Stimulated activated CD4-positive, alpha-beta T cell treated with anti-CD3 and anti-CD28 coated beads, Interleukin-1b, Interleukin-23, amount 100 ng/mL, for 4 hours (primary cell): ENCODE measurements around the gene AHR.
"Not testable (repeated sequence)": the region's sequence is repeated elsewhere in the genome, so short reads cannot be mapped to it uniquely, and the experiment has no call there.

ENCODE experiments used
- DNase-seq, 2 donors: peaks; one replicate each; pipeline ENCODE4 v3.0.0-alpha.2; 2020; ENCODE audit warnings: low read depth in 2 of 2

The AHR gene

DNA sequence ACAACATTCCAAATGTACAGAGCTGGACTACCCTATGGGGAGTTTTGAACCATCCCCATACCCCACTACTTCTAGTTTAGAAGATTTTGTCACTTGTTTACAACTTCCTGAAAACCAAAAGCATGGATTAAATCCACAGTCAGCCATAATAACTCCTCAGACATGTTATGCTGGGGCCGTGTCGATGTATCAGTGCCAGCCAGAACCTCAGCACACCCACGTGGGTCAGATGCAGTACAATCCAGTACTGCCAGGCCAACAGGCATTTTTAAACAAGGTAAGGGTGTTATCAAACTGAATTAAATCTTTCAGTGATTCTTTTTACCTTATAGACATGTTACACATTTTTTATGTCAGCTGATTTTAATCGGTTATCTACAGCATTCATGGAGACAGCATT lies 41.5 kb downstream of the AHR start:
- DNase-seq = no peak

DNA sequence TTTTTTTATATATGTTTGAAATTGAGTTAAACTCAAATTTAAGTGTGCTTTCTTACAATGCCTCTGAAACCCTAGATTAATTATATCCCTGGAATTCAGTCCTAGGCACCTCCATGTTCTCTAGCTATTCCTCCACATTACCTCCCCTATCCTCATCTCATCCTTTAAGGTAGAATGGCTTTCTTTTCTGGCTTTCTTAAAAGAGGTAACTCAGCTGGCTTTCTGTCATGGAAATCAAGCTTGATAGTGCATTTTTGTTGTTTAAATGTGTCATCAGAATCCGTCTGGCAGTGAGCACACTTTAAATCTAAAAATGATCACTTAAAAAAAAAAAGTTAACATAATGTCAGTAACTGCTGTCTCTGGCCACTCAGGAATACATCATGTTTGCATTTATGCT lies 42.2 kb downstream of the AHR start:
- no peak for DNase-seq

DNA sequence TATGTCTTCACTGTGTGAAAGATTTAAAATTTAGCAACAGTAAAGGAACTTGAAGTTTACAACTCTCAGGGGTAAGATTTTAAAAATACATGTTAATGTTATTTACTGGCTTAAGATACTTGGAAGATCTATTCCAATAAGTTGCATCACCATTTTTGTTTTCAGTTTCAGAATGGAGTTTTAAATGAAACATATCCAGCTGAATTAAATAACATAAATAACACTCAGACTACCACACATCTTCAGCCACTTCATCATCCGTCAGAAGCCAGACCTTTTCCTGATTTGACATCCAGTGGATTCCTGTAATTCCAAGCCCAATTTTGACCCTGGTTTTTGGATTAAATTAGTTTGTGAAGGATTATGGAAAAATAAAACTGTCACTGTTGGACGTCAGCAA lies 44.3 kb downstream of the AHR start:
- no peak for DNase-seq

DNA sequence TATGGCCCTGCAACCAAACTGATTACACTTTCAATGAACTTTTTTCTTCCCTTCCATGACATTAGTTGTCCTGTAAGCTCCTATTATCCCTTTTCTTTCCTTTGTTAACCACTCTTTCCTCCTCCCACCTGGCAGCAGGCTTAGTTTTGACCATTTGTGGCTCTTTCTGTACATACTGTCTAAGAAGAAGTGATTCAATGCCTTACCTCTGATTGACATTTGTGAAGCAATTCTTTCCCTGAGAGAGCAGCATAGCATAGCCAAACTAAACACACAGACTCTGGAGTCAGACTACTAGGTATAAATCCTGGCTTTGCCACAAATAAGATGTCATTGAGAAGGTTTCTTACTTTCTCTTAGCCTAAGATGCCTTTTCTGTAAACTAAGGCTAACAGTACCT lies 48.9 kb downstream of the AHR start:
- no peak for DNase-seq

DNA sequence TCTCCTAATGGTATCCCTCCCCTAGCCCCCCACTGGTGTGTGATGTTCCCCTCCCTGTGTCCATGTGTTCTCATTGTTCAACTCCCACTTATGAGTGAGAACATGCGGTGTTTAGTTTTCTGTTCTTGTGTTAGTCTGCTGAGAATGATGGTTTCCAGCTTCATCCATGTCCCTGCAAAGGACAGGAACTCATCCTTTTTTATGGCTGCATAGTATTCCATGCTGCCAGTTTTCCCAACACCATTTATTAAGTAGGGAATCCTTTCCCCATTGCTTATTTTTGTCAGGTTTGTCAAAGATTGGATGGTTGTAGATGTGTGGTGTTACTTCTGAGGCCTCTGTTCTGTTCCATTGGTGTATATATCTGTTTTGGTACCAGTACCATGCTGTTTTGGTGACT lies 50.5 kb downstream of the AHR start:
- DNase-seq = not testable (repeated sequence)

DNA sequence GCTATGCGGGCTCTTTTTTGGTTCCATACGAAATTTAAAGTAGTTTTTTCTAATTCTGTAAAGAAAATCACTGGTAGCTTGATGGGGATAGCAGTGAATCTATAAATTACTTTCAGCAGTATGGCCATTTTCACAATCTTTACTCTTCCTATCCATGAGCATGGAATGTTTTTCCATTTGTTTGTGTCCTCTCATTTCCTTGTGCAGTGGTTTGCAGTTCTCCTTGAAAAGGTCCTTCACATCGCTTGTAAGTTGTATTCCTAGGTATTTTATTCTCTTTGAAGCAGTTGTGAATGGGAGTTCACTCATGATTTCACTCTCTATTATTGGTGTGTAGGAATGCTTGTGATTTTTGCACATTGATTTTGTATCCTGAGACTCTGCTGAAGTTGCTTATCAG lies 51.9 kb downstream of the AHR start:
- not testable (repeated sequence) for DNase-seq

DNA sequence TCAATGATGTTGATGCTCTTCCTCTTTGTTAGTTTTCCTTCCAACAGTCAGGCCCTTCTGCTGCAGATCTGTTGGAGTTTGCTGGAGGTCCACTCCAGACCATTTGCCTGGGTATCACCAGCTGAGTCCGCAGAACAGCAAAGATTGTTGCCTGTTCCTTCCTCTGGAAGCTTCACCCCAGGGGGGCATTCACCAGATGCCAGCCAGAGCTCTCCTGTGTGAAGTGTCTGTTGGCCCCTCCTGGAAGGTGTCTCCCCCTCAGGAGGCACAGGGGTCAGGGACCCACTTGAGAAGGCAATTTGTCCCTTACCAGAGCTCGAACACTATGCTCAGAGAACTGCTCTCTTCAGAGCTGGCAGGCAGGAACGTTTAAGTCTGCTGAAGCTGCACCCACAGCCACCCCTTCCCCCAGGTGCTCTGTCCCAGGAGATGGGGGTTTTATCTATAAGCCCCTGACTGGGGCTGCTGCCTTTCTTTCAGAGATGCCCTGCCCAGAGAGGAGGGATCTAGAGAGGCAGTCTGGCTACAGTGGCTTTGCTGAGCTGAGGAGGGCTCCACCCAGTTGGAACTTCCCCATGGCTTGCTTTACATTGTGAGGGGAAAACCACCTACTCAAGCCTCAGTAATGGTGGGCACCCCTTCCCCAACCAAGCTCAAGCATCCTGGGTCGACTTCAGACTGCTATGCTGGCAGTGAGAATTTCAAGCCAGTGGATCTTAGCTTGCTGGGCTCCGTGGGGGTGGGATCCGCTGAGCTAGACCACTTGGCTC lies 55.4 kb downstream of the AHR start:
- not testable (repeated sequence) for DNase-seq

DNA sequence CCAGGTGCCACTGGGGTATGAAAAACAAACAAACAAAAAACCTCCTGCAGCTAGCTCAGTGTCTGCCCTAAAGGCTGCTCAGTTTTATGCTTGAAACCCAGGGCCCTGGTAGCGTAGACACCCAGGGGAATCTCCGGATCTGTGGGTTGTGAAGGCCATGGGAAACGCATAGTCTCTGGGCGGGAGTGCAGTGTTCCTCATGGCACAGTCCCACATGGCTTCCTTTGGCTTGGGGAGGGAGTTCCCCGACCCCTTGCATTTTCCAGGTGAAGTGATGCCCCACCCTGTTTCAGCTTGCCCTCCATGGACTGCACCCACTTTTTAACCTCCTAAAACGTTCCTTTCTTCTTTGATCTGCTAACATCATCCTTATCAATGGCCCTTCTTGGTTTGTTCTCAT lies 56.0 kb downstream of the AHR start:
- no peak for DNase-seq

DNA sequence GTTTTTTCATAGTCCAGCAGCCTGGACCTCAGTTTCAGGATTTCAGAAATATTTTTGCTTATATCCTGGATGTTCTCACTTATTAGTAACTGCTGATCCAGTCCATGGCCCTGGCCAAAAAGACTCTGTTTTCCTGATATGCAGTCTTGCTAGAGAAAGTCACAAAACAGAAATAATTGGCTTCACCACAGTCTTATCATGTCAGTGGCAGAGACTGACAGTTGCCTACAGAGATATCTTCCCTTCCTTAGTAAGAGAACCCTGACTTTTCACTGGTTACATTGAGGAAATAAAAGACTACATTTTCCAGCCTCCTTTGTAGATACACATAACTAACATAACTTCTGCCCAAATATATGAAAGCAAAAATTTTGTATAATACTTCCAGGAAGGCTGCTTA lies 56.6 kb downstream of the AHR start:
- no peak for DNase-seq

DNA sequence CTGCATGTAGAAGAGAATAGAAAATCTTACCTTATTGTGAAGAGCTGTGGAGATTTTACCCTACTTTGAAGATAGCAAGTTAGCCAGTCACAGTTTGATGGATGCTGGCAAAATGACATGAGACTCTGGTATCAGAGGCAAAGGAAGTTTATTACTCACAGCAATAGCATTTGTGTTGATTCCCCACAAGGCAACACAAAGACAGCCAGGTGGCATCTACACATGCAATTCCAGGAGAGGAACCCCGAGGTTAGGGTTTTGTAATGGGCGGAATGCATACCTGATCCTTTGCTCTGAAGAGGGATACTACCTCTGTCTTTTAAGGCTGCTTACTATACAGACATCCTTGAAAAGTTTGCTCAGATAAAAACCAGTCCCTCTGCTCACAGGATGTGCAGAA lies 59.5 kb downstream of the AHR start:
- no peak for DNase-seq

DNA sequence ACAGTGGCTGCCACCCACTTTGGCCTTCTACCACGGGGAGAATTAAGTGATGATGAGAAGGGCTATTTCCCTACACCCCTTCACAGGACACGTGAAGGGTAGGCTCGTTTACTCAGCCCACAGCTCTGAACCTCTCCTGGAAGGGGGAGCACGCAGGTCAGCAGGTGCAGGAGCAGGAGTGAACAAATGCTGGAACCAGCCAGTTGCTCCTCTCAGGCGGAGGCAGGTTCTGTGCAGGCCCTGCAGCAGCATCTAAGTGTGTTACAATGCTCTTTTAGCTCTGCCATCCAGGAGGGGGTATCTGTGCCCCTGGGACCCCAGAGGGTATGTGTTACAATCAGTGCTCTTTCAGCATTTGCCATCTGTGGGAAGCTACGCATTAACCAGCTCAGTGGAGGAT lies 61.2 kb downstream of the AHR start:
- no peak for DNase-seq

DNA sequence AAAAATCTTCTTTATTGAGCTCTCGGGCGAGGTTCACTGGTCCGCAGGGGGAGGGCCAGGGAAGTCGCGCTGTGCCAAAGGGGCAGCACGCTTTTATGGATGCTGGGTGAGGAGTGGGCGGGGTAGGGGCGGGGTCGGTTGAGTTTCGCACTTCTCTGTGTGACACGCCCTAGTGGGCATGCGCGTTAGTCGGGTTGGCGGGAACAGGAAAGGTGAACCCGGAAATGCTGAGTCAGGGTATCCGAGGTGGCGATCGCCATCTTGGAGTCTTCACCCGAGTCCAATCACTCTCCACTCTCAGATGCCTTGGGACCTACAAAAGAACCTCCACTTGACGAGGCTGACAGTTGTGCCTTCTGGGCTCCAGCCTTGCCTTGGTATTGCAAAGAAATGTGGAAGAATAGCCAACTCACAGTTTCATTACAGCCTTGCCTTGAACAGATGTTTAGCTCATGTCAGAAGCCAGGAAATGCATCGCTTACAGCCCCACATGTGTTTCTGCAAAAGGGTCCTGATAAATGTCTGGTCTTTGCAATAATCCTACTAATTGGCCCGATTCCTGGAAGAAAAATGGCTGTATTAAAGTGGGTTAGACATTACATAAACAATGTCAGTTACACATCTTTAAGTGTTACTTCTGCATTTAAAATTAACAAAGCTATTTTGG lies 64.1 kb downstream of the AHR start:
- DNase-seq = no peak

DNA sequence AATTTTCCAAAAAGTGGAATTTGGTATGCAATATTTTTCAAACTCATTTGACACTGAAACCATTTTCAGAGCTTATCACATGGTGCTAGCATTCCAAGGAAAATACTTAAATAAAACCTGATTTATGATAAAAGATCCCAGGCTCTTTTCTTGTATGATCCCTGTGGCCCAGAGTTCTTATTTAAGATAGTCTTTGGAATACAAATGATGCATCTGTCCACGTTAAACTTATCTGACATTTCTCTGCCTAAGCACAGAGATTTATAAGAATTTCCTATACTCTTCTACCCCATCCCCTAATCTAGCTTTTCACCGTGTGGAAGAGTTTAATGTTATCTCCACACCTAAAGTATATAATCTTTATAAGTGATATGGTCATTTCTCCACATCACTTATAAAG lies 66.2 kb downstream of the AHR start:
- DNase-seq = no peak

DNA sequence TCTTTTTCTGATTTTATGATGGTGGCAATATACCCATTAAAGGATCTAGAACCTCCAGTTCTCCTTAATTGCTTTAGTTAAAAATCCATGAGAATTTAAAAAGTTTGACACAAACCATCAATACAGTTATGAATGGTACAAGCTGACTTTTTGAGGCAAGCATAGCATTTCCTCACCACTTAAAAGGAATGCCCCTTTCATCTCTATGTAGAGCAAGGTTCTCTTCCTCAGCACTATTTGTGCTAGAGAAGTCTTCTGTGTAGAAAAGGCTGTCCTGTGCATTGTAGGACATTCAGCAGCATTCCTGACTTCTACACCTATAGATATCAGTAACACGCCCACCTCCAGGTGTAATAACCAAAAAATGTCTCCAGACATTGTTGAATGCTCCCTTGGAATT lies 67.3 kb downstream of the AHR start:
- DNase-seq = no peak

DNA sequence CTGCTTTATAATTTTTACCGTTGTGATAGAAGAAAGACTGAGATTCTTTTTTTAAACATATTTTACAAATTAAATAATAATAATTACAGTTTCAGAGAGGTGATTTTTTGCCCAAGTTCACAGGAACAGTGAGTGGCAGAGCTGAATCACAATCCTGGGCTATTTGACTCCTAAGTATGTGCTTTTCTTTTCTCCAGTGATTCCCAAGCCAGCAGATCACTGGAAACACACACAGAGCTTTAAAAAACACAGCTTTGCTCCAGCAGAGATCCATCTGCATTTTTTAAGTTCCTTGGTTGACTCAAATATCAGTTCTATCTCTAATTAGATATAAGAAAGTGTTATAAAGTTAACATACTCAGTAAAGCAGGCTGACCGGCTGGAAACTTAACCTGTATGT lies 69.0 kb downstream of the AHR start:
- DNase-seq = no peak

DNA sequence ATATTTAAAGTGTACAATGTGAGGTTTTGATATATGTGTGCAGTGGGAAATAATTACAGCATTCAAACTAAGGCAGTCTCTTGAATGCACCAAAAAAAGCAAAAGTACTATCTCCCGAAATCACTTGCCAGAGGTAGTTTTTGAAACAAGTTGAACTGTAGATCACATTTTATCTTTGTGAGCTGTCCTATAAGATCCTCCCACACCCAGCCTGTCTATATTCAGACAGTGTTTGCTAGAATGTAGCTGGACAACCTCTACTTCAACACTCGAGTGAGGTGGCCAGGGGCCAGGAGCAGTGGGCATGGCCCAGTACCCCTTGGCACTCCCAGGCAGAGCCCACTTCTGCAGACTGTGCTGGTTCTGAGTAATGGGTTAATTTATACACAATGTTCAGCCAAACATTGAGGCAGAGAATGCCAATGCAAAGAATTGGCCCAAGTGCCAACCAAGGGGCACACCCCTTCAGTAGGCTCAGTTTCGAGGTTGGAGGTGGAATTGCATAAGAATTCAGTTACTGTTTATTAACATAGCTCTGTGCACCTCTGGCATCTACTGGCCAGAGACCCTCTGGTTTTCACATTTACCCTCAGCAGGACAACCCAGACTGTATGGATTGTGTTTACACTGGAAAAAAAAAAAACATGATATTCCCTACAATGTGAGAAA lies 70.5 kb downstream of the AHR start:
- DNase-seq = no peak

DNA sequence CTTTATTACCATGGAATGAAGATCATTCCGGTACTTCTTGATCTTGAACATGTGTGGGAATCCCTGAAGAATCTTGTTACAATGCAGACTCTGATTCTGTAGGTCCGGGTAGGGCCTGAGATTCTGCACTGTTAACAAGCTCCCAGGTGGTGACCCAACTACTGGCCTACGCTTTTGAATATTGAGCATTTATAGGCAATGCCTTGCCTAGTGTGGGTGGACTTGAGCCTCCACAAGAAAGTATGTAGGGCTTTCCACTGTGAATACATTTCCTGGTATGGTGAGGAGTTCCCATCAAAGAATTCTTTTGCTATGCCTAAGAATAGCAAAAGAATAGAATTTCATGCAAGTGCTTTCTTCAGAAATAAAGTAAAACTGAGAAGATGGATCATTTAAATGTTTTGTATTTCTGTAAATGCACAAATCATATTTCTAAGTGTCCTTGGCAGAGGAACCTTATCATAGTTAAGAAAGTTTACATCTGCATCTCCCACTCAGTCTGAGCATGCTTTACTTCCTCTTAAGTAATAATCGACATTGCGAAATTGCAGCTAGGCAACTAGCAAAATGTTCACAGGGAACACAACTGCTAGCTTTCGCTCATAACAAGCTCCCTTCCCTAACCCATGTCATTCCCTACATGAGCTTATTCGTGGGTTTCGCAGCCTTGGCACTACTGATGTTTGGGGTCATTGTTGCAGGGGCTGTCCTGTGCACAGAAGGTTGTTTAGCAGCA lies 71.4 kb downstream of the AHR start:
- no peak for DNase-seq

DNA sequence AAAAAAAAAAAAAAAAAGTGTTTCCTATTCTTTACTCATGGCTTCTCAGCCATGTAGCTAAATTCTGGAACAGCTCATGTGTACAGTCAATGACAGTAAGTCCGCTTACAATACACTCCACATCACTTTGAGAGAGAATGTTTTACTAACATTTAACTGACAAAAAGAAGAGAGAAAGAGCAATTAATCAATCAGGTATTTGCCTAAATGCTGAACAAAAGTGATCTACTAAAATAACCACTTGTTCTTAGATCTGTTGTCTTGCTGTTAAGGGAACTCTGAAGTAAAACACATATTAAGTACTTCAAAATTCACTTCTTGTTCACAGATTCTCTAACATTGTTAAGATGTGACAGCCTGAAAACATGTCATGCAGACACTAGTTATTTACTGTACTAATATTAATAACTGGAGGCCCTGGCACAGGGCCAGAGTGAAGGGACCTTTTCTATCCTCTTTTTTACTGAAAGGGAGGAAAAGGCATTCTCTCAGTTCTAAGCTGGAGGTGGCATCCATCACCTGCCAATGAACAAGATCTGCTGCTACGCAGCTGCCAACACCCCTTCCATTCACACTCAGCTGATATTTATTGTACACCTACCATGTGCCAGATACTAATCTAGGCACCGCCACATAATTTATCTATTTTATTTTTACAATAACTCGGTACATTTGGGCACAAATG lies 72.6 kb downstream of the AHR start:
- DNase-seq = no peak

DNA sequence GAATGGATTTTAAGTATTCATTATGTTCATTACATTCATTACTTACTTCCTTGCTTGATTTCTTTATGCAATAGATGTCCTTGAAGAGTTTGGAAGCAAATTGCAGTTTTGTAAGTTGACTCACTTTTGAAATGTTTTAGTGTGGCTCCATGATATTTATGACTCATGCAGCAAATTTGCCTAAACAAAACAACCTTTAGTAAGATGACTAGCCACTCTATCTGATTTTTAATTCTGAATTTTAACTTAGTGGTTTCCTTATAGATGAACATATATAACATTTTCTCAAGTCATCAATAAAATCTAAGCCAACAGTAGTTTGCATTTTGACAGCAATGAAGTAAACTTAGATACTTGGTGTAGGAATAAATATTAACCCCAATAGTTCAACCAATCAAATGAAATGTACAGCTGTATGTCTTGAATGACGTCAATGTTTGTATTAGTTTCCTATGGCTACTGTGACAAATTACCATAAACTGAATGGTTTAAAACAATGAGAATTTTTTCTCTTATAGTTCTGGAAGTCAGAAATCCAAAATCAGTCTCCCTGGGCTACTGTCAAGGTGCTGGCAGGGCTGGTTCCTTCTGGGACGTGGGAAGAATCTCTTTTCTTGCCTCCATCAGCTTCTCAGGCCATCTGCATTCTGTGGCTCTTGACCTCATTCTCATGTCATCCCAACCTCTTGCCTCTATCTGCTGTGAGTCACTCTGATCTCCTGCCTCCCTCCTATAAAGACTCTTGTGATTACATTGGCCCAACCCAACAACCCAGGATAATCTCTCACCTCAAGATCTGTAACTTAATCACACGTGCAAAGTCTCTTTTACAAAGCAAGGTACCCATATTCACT lies 73.4 kb downstream of the AHR start:
- no peak for DNase-seq

DNA sequence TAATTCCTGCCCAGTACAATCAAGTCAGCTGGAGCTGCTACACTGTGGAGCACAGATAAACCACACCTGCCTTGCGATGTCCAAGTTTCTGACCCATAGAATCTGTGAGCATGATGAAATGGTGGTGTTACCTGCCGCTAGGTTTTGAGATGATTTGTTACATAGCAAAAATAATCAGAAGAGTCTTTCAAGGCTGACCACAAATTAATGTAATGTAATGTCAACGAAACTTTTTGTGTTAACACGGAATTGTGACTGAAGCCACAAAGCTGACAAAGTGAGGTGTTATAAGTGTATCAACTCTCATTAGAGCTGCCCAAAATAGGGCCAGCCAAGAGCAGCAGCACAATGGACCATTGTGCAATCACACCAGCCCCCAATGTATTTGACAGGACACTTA lies 75.7 kb downstream of the AHR start:
- no peak for DNase-seq

DNA sequence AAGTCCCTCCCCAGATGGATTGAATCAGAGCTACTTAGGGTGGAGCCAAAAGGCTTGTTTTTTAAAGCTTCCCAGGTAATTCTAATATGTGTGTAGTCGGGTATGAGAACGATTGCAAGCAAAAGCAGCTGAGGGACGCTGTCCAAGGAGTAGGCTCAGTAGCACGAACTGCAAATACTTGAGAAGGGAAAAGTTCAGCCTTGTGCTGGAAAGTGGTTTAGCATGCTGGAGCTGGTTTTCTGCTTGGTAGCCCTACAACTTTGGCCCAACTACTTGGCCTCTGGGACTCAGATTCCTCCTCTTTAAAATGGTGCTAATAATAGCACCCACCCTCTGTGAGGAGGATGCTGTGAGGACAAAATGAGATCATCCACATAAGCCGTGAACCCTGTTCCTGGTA lies 76.2 kb downstream of the AHR start:
- DNase-seq = no peak
